HuH-7.5 (cell line): ENCODE measurements around the gene CSE1L.
"Not testable (repeated sequence)": the region's sequence is repeated elsewhere in the genome, so short reads cannot be mapped to it uniquely, and the experiment has no call there.

Experiments
- DNase-seq: peaks from one replicate; pipeline ENCODE4 v3.0.0; 2011; ENCODE audit warnings: low spot score

Gene CSE1L

GRCh38 chr20:49063279-49063678 is 17.2 kb downstream of the CSE1L start:
- DNase-seq, result no peak

- DNase-seq, result no peak
Observed at GRCh38 chr20:49074521-49074920, 28.4 kb downstream of the CSE1L start.

GRCh38 chr20:49078310-49078709 is 32.2 kb downstream of the CSE1L start:
- no peak for DNase-seq

DNA sequence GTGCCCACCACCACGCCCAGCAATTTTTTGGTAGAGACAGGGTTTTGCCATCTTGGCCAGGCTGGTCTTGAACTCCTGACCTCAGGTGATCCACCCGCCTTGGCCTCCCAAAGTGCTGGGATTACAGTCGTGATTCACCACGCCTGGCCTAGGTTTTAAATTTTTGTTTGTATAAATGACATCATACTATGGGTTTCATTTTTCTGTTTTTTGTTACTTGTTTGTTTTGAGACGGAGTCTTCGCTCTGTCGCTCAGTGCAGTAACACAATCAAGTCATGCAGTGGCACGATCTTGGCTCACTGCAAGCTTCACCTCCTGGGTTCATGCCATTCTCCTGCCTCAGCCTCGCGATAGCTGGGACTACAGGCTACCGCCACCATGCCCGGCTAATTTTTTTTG is 36.2 kb downstream of the CSE1L start:
- not testable (repeated sequence) for DNase-seq

- no peak for DNase-seq
Observed at GRCh38 chr20:49091104-49091503, 45.0 kb downstream of the CSE1L start.

GRCh38 chr20:49091762-49092161 is 45.6 kb downstream of the CSE1L start:
- no peak for DNase-seq

GRCh38 chr20:49096203-49096730 is 50.2 kb downstream of the CSE1L start:
- no peak for DNase-seq

DNA sequence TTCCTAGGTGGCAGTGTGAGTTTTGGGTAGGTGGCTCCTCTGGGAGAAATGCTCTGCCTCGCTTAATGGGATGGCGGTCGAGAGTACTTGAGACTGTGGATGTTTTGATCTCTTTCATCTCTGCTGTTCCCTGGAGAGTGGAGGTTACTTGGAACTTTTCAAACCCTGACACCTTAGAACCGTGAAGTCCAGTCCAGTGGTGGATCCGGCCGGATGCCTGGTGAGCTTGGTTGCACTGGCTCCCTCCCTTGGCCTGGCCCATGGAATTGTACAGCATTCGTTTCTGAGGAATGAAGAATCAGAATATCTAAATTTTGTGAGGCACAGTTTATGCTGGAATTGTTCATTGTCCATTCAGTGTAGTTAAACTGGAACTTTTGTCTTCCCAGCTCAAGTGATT is 51.0 kb downstream of the CSE1L start:
- DNase-seq, result no peak

- DNase-seq, result no peak
Observed at GRCh38 chr20:49098136-49098535, 52.0 kb downstream of the CSE1L start.

DNA sequence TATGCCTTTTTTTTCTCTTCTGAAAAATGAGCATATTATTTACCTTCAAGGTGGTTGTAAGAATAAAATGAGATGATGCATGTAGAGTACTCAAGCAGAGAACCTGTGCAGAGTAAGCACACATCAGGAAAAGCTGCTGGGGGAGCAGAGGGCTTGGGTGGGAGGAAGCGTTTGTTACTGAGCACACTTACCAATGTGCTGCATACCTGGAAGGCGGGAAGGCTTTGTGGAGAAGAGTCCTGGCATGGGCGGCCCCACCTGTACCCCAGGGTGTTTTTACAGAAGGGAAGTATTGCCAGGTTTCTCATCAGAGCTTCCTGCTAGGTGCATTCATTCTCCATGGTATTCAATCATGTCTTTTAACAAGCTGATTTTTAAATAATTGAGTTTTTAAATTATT is 52.9 kb downstream of the CSE1L start:
- no peak for DNase-seq

GRCh38 chr20:49100292-49100691 is 54.2 kb downstream of the CSE1L start:
- DNase-seq, result not testable (repeated sequence)

DNA sequence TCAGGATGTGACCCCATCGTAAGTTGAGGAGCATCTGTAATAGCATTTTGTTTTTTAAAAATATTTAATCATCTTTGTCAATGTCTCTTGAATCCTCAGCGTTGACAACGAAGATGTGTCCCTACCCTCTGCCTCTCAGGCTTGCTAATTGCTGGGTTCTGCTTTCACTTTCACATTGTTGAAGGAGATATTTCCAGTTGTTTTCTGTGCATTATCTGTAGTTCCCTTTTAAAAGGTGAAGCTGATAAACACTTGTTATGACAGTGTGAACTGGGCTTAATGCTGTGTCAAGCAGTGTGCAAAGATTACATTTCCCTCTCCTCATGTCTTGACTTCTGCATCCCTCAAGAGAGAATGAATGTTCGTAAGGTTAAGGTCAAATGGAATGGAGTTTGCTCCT is 54.9 kb downstream of the CSE1L start:
- DNase-seq, result no peak

GRCh38 chr20:49103019-49103418 is 56.9 kb downstream of the CSE1L start:
- DNase-seq, result no peak

DNA sequence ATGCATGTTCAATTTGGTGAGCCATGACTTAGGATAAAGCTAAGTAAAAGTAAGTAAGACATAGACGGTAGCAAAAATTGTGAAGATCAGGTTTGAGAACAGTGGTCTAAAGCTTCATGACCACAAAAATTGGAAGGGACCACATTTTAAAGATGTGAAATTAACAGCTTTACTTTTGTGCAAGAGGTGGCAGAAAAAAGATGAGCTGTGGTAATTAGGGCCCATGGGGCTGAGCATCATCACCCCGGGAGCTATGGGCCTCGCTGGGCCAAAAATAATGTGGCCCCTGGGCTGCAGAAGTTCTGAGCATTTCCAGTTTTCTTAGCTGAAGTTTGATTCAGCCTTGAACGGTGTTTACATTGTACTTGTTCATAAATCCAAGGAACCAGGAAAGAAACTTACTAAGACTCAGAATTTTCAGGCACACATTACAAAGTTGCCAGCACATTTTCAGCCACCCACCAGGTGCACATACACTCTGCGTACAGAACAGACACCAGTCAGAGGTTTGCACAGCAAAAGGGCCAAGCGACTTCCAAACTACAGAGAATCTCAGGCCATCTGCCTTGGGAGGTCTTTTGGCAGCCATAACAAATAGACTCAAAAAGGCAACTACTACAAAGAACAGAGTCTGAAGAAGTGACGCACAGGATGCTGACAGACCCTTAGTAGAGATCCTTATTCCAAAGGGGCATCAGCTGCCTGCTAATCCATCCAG is 57.7 kb downstream of the CSE1L start:
- DNase-seq, result no peak

DNA sequence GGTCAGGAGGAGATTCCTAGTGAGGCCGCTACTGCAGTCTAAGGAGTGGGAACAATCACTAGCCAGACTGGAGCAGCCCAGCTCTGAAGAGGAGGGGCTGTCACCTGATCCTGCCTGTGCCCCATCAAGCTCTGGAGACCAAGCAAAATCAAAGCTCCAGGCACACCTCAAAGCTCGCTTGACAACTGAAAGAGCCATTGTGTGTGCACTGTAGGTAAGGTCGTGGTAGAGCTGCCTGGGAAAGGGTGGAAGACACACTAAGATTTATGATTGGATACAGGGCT is 58.2 kb downstream of the CSE1L start:
- no peak for DNase-seq

- DNase-seq, result not testable (repeated sequence)
Observed at GRCh38 chr20:49104979-49105547, 59.0 kb downstream of the CSE1L start.

GRCh38 chr20:49106328-49106727 is 60.2 kb downstream of the CSE1L start:
- no peak for DNase-seq

- no peak for DNase-seq
Observed at GRCh38 chr20:49110767-49111694, 64.9 kb downstream of the CSE1L start.

GRCh38 chr20:49112596-49113274 is 66.6 kb downstream of the CSE1L start:
- DNase-seq, result no peak

DNA sequence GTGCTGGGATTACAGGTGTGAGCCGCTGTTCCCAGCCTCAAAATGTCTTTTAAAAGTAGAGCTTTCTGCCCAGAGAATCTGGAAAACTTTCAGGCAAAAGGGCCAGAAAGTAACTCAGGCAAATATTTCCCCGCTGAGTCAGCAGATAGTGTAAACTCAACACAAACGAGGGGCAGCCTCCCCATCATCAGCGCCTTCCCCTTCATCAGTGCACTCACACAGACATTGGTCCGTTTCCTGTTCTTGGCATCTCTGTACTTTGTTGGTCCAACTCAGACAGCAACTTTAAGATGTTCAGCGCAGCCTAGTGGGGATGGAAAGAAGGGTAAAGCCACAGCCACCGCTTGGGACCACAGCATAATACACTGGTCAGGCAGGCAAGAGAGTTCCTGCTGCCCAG is 69.5 kb downstream of the CSE1L start:
- no peak for DNase-seq

- no peak for DNase-seq
Observed at GRCh38 chr20:49118307-49118706, 72.2 kb downstream of the CSE1L start.

- no peak for DNase-seq
Observed at GRCh38 chr20:49119988-49120387, 73.9 kb downstream of the CSE1L start.
